Measurements from ENCODE around the gene DEFB124.

DNA sequence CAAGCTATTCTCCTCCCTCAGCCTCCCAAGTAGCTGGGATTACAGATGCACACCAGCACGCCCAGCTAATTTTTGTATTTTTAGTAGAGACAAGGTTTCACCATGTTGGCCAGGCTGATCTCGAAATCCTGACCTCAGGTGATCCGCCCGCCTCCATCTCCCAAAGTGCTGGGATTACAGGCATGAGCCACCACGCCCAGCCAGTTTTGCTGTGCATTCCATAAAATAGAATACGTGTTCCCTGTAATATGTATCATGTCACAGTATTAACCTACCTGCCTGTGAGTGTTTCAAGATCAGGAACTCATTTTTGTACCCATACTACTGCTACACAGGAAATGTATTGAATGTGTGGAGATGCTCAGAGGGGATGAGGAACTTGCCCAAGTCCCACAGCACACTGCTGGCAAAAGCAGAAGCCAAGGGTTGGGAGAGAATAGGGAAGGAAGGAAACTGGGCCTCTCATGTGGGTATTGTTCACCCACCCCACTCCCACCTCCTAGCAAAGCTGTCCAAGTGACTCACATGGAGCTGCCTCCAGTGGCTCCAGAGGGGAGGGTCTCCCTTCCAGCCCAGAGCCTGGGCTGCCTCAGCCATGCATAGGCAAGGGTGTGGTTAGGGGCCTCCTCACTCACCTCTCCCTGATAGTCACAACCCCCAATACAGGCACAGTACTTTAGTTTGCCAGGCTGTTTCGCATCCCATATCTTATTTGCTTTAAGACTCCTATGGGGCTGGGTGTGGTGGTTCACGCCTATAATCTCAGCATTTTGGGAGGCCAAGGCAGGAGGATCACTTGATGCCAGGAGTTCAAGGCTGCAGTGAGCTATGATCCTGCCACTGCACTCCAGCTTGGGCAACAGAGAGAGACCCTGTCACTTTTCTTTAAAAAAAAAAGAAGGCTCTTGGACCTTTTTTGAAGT, 48.7 kb upstream of the DEFB124 start:
- TF ChIP-seq EZH2 (IDR thresholded peaks at IDR 0.05) (no peak), POLR2AphosphoS5 (IDR thresholded peaks at IDR 0.05; ENCODE audit: borderline replicate concordance, low read depth, low read length) (no peak), FOXP2 (optimal IDR thresholded peaks at IDR 0.05; ENCODE audit: control extremely low read depth, extremely low read length, insufficient read depth) (no peak)
